ENCODE results near the gene JPH4. TPM values are rescaled to one million over a fixed set of nuclear protein-coding genes. Genes with fewer than 3 reads are reported as not detected.

Gene JPH4
- total RNA-seq, 2 donors from 2014 or later = 1.3 TPM; not detected in 1

- Histone ChIP-seq H3K27me3 (replicated peaks; ENCODE audit: insufficient read depth) (no peaks in the 10 kb centered on the region), H3K4me3 (peak overlapping the region; percentile 80), H3K9me3 (no peaks in the 10 kb centered on the region), H3K27ac (no peak overlapping the region), H3K4me1 (ENCODE audit: control insufficient read depth in 1 of 2, low read depth in 2 of 2) (peaks cover 0 to 15% of the 10 kb centered on the region in 2 donors), H3K36me3 (no peaks in the 10 kb centered on the region)
- ATAC-seq (ENCODE audit: insufficient number of reproducible peaks, low FRiP score, low read depth) (no peak), DNase-seq (ENCODE audit: low spot score) (no peak)
- no peak for TF ChIP-seq CTCF (IDR thresholded peaks at IDR 0.05)
These were observed 10.5 kb downstream of the JPH4 start for GRCh38 chr14:23568021-23568599.

- Histone ChIP-seq H3K27me3 (replicated peaks; ENCODE audit: insufficient read depth) (no peaks in the 10 kb centered on the region), H3K9me3 (no peaks in the 10 kb centered on the region), H3K4me1 (ENCODE audit: control insufficient read depth in 1 of 2, low read depth in 2 of 2) (peaks cover 0 to 15% of the 10 kb centered on the region in 2 donors), H3K4me3 (peak within 1 kb of the TSS; percentile 80), H3K36me3 (no peaks in the 10 kb centered on the region), H3K27ac (no peak within 1 kb of the TSS)
- DNase-seq (ENCODE audit: low spot score) = no peak
- ATAC-seq (ENCODE audit: insufficient number of reproducible peaks, low FRiP score, low read depth) = no peak
- TF ChIP-seq CTCF (IDR thresholded peaks at IDR 0.05) = no peak
These were observed 11.2 kb downstream of the JPH4 start, which contains the start of gene AP1G2 for GRCh38 chr14:23567186-23568020. Gene AP1G2, minus strand, starts transcription at chr14:23567791. Its CDS starts 477 bp downstream, at chr14:23567314.

GRCh38 chr14:23566778-23567185, 11.8 kb downstream of the JPH4 start:
- Histone ChIP-seq H3K4me3 (peak overlapping the region; percentile 80), H3K27me3 (replicated peaks; ENCODE audit: insufficient read depth) (no peaks in the 10 kb centered on the region), H3K36me3 (no peaks in the 10 kb centered on the region), H3K9me3 (no peaks in the 10 kb centered on the region), H3K4me1 (ENCODE audit: control insufficient read depth in 1 of 2, low read depth in 2 of 2) (peaks cover 0 to 15% of the 10 kb centered on the region in 2 donors), H3K27ac (no peak overlapping the region)
- TF ChIP-seq CTCF (IDR thresholded peaks at IDR 0.05) = no peak
- DNase-seq (ENCODE audit: low spot score) (no peak), ATAC-seq (ENCODE audit: insufficient number of reproducible peaks, low FRiP score, low read depth) (no peak)

- H3K27ac ChIP-seq = no peak overlapping the region
- DNase-seq (ENCODE audit: low spot score) (no peak), ATAC-seq (ENCODE audit: insufficient number of reproducible peaks, low FRiP score, low read depth) (no peak)
- H3K36me3 ChIP-seq = no peaks in the 10 kb centered on the region
- peaks cover 0 to 15% of the 10 kb centered on the region in 2 donors for H3K4me1 ChIP-seq (ENCODE audit: control insufficient read depth in 1 of 2, low read depth in 2 of 2)
- no peaks in the 10 kb centered on the region for H3K9me3 ChIP-seq
- no peak for TF ChIP-seq CTCF (IDR thresholded peaks at IDR 0.05)
- H3K27me3 ChIP-seq (replicated peaks; ENCODE audit: insufficient read depth) = no peaks in the 10 kb centered on the region
- H3K4me3 ChIP-seq = peak overlapping the region; percentile 80
These were observed 12.3 kb downstream of the JPH4 start for GRCh38 chr14:23566112-23566777.

- no peak overlapping the region for H3K27ac ChIP-seq
- no peaks in the 10 kb centered on the region for H3K36me3 ChIP-seq
- H3K4me1 ChIP-seq (ENCODE audit: control insufficient read depth in 1 of 2, low read depth in 2 of 2) = peaks cover 0 to 15% of the 10 kb centered on the region in 2 donors
- no peak overlapping the region for H3K4me3 ChIP-seq
- no peaks in the 10 kb centered on the region for H3K27me3 ChIP-seq (replicated peaks; ENCODE audit: insufficient read depth)
- no peak for TF ChIP-seq CTCF (IDR thresholded peaks at IDR 0.05)
- no peaks in the 10 kb centered on the region for H3K9me3 ChIP-seq
- no peak for DNase-seq (ENCODE audit: low spot score)
- no peak for ATAC-seq (ENCODE audit: insufficient number of reproducible peaks, low FRiP score, low read depth)
These were observed 13.0 kb downstream of the JPH4 start for GRCh38 chr14:23565626-23566025.
